A172 (cell line): ENCODE data around the gene USP11. TPM values are rescaled to one million over a fixed set of nuclear protein-coding genes. Genes with fewer than 3 reads are reported as not detected.

Experiments
- DNase-seq: peaks from one replicate; pipeline ENCODE4 v3.0.0-alpha.2; 2015; ENCODE audit warnings: low spot score
- total RNA-seq: library from RNA; depleted of rRNA; stranded (reverse); fragments of >200 nt; shearing (Covaris generic); gene quantifications from 2 replicates; pipeline ENCODE4 v1.2.3, GENCODE V29; 2014

The USP11 gene
- total RNA-seq, 1 experiment from 2014 or later, result 21.1 TPM

GRCh38 chrX:47202877-47203276 lies 29.9 kb upstream of the USP11 start:
- no peak for DNase-seq

DNA sequence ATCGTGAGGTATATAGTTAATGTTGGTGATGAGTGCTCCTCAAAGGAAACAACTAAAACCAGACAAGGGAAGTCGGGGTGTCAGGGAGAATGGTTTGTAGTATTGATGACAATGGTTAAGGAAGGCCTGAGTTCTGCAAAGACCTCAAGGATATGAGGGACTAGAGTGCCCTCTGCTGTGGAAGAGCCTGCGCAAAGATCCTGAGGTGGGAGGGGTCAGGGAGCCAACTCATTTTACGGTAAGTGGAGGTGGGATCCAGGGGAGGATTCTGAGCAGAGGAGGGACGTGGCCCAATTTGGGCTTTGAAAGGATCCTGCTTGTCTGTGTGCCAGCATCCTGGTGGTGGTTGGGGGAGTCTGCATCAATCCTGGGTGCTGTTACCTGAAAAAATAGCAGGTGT lies 27.8 kb upstream of the USP11 start:
- no peak for DNase-seq

DNA sequence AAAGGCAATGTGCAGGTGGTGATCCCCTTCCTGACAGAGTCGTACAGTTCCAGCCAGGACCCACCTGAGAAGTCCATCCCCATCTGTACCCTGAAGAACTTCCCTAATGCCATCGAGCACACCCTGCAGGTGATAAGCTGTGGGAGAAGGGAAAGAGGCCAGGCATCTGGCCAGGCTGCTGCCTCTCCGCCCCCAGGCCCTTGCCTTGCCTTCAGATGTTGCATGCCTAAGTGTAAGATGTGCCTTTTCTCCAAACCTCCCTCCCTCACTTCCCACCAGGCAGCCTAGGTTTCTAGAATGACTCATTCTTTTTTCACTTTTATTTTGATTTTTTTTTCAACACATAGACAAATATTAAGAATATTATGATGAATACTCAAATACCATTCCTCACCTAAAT lies 26.5 kb upstream of the USP11 start:
- DNase-seq, result peak; percentile 22

- no peak for DNase-seq
Measured at GRCh38 chrX:47208108-47208507, 24.7 kb upstream of the USP11 start.

DNA sequence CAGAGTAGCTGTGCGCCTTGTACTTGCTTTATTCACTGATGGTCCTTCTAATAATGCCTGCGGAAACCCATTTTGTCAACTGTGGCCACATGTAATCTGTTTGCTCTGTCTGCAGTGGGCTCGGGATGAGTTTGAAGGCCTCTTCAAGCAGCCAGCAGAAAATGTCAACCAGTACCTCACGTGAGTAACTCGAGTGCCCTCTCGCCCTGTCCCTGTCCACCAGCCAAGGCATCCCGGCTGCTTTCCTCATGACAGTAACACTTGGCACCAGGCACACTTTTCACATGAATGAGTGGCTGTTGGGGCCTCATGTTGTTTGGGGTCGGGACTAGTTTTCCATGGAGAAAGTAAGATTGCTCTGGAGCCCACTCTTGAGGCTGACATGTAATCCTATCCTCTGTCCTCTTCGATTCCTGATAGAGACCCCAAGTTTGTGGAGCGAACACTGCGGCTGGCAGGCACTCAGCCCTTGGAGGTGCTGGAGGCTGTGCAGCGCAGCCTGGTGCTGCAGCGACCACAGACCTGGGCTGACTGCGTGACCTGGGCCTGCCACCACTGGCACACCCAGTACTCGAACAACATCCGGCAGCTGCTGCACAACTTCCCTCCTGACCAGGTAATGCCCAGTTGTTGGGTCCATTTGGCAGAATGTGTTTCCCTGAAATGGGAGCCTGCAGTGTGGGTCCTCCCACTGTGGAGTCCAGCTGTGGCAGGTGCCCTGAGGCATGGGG lies 23.1 kb upstream of the USP11 start:
- no peak for DNase-seq

- DNase-seq, result no peak
Measured at GRCh38 chrX:47210661-47211425, 22.0 kb upstream of the USP11 start.

DNA sequence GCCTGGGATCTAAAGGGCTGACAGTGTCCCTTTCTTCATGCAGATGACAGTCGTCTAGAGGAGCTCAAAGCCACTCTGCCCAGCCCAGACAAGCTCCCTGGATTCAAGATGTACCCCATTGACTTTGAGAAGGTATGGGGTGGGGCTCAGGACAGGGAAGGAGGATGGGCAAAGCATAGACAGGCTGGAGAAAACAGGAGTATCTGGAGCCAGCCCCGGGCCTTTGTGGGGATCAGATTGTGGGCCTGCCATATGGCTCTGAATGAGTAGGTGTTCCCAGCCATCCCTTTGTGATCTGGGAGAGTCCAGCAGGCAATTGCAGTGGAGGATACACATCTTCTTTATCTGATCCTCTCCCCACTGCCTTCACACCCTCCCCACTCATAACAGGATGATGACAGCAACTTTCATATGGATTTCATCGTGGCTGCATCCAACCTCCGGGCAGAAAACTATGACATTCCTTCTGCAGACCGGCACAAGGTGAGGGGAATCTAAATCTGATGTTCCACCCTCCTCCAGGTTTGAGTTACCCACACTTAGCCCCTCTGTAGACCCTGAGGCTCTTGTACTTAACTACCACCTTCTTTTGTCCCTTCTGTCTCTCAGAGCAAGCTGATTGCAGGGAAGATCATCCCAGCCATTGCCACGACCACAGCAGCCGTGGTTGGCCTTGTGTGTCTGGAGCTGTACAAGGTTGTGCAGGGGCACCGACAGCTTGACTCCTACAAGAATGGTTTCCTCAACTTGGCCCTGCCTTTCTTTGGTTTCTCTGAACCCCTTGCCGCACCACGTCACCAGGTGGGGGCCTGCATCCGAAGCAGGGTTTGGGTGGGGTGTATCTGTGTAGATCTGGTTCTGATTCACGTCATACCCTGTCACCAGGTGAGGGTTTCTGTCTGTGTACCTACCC lies 20.2 kb upstream of the USP11 start:
- DNase-seq, result no peak

DNA sequence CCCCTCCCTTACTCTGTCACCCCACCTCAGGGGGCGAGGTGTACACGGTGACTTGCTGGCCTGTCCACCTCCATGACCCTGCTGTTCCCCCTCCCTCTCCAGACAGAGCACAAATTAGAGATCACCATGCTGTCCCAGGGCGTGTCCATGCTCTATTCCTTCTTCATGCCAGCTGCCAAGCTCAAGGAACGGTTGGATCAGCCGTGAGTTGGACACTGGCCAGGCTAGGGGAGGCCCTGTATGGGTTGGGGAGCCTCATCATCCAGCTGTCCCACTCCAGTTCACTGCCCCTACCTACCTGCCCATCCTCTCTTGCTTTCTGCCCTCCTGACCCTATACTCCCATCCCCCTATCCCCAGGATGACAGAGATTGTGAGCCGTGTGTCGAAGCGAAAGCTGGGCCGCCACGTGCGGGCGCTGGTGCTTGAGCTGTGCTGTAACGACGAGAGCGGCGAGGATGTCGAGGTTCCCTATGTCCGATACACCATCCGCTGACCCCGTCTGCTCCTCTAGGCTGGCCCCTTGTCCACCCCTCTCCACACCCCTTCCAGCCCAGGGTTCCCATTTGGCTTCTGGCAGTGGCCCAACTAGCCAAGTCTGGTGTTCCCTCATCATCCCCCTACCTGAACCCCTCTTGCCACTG lies 18.3 kb upstream of the USP11 start:
- no peak for DNase-seq

- no peak for DNase-seq
Measured at GRCh38 chrX:47215291-47215900, 17.4 kb upstream of the USP11 start.

GRCh38 chrX:47216393-47216925 lies 16.4 kb upstream of the USP11 start:
- DNase-seq, result no peak

DNA sequence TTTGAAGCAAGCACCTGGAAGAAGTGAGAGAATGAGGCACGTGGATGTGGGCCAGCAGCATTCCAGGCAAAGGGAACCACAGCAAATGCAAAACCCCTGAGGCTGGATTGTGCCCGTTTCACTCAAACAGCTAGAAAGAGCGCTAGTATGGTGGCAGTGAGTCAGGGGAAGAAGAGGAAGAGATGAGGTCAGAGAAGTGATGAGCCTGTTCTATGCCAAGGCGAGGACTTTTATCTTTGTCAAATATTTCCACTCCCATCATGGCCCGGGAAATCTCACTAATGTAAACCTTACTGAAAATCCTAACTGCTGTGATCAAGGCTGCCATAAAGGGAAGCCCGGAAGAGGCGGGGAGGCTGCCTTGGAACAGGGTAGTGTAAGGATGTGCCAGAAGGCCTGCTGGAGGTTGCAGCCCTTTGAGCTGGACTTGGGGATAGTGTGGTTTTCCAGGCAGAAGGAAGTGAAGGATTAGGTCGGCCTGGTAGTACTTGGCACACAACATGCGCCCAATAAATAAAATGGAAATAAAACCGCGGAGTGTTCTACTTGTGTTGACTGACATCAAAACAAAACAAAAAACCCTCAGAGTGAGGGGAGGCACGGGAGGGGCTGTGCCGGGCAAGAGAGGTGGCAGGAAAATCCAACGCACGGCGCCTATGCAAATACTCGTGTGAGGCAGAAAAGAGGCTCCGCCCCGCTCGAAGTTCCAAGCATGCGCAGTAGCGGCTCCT lies 15.5 kb upstream of the USP11 start:
- peak; percentile 70 for DNase-seq

- peak; percentile 97 for DNase-seq
Measured at GRCh38 chrX:47217852-47218279, 14.9 kb upstream of the USP11 start.

DNA sequence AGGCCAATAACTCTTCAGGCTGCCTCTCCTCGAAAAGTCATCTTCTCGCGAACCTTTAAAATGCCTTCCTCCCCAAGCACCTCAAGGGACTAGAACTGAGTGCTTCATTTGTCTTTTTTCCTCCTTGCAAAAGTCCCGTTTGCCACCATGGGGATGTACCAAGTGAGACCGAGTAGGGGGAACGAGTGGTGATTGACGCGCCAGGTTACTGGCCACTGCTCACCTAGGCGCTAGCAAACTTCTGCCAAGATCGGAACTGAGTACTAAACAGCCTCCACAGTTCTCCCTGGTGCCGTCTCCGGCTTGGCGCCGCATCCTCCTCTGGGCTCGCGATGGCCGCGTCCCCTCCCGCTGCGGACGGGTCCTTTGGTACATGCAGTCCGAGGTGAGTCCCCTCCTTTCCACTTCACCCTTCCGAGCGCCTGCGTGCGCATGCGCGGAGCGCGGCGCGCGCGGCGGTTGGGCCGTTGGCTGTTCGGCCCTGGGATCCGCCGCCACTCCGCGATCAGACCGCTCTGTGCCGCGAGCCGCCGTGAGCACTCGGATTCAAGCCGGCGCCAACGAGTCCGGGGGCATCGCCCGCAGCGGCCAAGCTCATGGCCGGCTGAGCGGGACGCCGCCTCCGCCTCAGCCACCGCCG lies 14.4 kb upstream of the USP11 start, which contains the start of gene CDK16:
Gene CDK16, plus strand, starts transcription at position 402 of the 640 bp plus-strand sequence. CDS start 4,877 bp downstream, outside the sequence.
- DNase-seq, result peak; percentile 58

- DNase-seq, result no peak
Measured at GRCh38 chrX:47218920-47219815, 13.6 kb upstream of the USP11 start.

DNA sequence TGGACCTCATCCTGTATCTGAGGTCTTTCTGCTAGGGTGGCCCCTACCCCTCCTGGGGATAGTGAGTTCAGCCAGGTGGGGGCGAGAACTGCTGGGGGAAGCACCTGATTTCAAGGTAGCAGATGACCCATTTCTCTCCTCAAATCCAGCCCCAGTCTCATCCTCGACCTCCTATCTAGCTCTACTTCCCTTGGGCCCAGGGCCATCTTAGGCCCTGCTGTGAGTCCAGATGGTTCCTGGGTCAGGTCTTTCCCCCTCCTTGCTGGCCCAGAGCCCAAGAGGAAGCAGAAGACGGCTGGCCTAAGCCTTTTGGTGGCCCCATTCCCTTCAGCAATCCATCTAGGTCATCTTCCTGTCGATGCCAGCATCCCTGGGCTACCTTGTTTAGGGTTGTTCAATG lies 11.1 kb upstream of the USP11 start:
- DNase-seq, result no peak

GRCh38 chrX:47222751-47223350 lies 10.0 kb upstream of the USP11 start:
- no peak for DNase-seq

GRCh38 chrX:47223476-47224250 lies 9.1 kb upstream of the USP11 start:
- DNase-seq, result no peak
